Gastrocnemius medialis (tissue), 4 donors: ENCODE data around the gene SENP2.

Source experiments
- CTCF ChIP-seq, 5 experiments: fragments of 450-650 bp in 3 of 5; fragments of 200-600 bp in 2 of 5; sonication (generic) in 2 of 5; IDR thresholded peaks in 4 of 5; conservative IDR thresholded peaks in 1 of 5; 1 replicate in 4 of 5; 2 replicates in 1 of 5; pipeline ENCODE4 v1.5.1; 2016 to 2019; ENCODE audit warnings: antibody characterized with exemption in 5 of 5, mild to moderate bottlenecking in 3 of 5, moderate library complexity in 3 of 5
- POLR2A ChIP-seq, 2 donors: fragments of 450-650 bp; IDR thresholded peaks; one replicate each; pipeline ENCODE4 v1.6.1; 2017; ENCODE audit warnings: antibody characterized with exemption in 2 of 2, mild to moderate bottlenecking in 2 of 2, moderate library complexity in 2 of 2

DNA sequence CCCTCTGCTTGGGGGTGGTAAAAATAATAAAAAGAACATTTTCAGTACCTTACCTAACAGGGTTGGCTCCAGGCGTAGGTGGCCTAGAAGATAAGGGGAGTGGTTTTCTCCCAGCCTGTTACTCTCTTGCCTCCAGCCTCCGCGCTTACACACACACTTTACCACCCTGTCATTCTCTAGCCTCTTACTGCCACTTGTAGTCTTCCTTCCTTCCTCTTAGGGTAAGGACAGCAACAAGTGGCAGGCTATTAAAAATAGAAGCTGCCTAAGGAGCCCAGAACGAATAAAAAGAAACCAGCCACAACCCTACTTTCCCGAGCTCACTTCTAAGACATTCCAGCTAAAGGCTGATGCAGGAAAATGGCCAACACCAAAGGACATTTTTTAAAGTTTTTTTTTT lies 24.1 kb upstream of the SENP2 start:
- TF ChIP-seq POLR2A (IDR thresholded peaks at IDR 0.05) (no peak), CTCF (IDR thresholded peaks at IDR 0.05 in 4 of 5, conservative IDR thresholded peaks at IDR 0.05 in 1 of 5) (no peak)
